ENCODE data around the gene PRC1. TPM values are rescaled to one million over a fixed set of nuclear protein-coding genes. Genes with fewer than 3 reads are reported as not detected.

The PRC1 gene
- total and polyA plus RNA-seq, 3 donors from 2014 or later: 74.3 to 111 (median 104) TPM

DNA sequence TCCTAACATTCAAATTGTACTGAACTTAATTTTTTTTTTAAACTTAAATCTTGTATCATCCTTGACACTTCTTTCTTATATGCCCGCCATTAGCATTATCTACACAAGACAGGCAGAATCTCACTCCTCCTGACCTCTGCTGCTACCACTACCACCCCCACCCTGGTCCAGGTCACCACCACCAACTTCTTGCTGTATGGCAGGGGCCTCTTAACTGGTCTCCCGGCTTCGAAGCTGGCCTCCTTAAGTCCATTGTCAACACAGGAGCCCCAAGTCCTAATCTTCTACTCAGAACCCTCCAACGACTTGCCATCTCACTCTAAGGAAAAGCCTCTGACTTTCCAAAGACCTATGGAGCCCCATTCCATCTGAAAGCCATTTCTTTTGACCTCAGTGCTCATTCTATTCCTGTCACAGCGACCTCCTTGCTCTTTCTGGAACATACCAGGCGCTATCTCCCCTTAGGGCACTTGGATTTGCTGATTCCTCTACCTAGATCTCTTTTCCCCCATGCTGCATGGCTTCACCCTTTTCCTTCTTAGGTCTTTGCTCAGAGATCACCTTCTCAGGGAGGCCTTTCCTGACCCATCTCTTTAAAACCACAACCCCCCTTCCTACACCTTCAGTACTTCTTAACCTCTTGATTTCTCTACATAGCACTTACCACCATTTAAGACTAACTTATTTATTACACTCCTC lies 2.6 kb downstream of the PRC1 start:
- Histone ChIP-seq H3K4me3 (no peak overlapping the region), H3K27me3 (no peaks in the 10 kb centered on the region), H3K36me3 (ENCODE audit: low read depth, missing control alignments) (no peaks in the 10 kb centered on the region), H3K4me1 (peaks cover 7% of the 10 kb centered on the region), H3K27ac (no peak overlapping the region), H3K9me3 (no peaks in the 10 kb centered on the region)
- intact Hi-C loops (cut with DNase I; ENCODE audit: low total_unique reads): no loop called here
- WGBS, 2 donors: 86 to 92% methylated on average over 6 of the region's 6 CpGs
- DNase-seq: no peak
- TF ChIP-seq, protein P1, sequence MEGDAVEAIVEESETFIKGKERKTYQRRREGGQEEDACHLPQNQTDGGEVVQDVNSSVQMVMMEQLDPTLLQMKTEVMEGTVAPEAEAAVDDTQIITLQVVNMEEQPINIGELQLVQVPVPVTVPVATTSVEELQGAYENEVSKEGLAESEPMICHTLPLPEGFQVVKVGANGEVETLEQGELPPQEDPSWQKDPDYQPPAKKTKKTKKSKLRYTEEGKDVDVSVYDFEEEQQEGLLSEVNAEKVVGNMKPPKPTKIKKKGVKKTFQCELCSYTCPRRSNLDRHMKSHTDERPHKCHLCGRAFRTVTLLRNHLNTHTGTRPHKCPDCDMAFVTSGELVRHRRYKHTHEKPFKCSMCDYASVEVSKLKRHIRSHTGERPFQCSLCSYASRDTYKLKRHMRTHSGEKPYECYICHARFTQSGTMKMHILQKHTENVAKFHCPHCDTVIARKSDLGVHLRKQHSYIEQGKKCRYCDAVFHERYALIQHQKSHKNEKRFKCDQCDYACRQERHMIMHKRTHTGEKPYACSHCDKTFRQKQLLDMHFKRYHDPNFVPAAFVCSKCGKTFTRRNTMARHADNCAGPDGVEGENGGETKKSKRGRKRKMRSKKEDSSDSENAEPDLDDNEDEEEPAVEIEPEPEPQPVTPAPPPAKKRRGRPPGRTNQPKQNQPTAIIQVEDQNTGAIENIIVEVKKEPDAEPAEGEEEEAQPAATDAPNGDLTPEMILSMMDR (IDR thresholded peaks at IDR 0.05): no peak
- TF ChIP-seq POLR2A (IDR thresholded peaks at IDR 0.05): no peak

DNA sequence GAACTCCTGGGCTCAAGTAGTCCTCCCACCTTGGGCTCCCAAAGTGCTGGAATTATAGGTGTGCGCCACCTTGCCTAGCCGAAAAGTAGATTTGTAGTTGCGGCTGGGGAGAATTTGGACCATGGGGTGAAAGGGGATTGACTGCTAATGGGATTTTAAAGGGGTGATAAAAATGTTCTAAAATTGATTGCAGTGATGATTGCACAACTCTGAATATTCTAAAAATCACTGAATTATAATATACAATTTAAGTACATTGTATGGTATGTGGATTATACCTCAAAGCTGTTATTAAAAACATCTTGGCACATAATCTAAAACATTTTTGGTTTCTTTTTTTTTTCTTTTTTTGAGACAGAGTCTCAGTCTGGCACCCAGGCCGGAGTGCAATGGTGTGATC lies 3.9 kb downstream of the PRC1 start:
- Histone ChIP-seq H3K4me3 (no peak overlapping the region), H3K36me3 (ENCODE audit: low read depth, missing control alignments) (no peaks in the 10 kb centered on the region), H3K27ac (no peak overlapping the region), H3K4me1 (peaks cover 7% of the 10 kb centered on the region), H3K9me3 (no peaks in the 10 kb centered on the region), H3K27me3 (no peaks in the 10 kb centered on the region)
- DNase-seq: no peak
- no peak for TF ChIP-seq POLR2A (IDR thresholded peaks at IDR 0.05)
- TF ChIP-seq, protein P1 (IDR thresholded peaks at IDR 0.05): no peak
- intact Hi-C loops (cut with DNase I; ENCODE audit: low total_unique reads): no loop called here
- 91 to 98% methylated on average over 4 of the region's 4 CpGs for WGBS, 2 donors

DNA sequence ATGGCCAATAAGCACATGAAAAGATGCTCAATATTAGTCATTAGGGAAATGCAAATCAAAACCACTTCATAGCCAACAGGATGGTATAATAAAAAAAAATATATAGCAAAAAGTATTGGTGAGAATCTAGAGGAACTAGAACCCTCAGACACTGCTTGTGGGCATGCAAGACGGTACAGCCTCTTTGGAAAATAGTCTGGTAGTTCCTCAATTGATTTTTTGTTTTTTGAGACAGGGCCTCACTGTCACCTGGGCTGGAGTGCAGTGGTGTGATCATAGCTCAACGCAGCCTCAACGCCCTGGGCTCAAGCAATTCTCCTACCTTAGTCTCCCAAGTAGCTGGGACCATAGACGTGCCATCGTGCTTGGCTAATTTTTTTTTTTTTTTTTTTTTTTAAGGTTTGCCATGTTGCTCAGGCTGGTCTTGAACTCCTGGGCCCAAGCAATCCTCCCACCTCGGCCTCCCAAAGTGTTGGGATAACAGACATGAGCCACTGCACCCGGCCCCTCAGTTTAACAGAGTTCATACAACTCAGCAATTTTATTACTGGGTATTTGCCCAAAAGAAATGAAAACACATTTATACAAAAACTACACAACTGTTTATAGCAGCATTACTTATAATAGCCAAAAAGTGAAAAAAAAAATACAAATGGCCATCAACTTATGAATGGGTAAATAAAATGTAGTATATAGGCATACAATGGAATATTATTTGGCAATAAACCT lies 5.1 kb downstream of the PRC1 start:
- Histone ChIP-seq H3K36me3 (ENCODE audit: low read depth, missing control alignments) (no peaks in the 10 kb centered on the region), H3K27ac (no peak overlapping the region), H3K4me3 (no peak overlapping the region), H3K27me3 (no peaks in the 10 kb centered on the region), H3K9me3 (no peaks in the 10 kb centered on the region), H3K4me1 (peaks cover 4% of the 10 kb centered on the region)
- WGBS, 2 donors: 83 to 94% methylated on average over 7 of the region's 7 CpGs
- no peak for TF ChIP-seq POLR2A (IDR thresholded peaks at IDR 0.05)
- TF ChIP-seq, protein P1 (IDR thresholded peaks at IDR 0.05): no peak
- no peak for DNase-seq
- intact Hi-C loops (cut with DNase I; ENCODE audit: low total_unique reads): no loop called here

DNA sequence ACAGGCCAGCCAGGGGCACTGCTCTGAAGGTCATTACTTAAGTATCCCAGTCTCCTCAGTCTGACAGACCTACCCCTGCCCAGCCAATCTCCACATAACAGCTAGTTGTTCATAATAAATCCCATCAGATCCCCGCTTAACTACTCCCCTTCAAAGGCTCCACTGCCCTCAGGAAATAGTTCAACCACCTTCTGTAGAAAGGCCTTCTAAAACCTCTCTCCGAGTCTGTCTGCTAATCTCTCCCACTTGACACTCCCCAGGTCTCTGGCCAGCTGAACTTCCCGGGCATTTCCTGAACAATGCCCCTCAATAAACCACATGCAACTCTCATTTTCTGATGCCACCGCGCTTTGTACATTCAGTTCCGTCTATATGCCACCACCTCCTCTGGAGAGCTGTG lies 6.0 kb downstream of the PRC1 start:
- no peak for DNase-seq
- Histone ChIP-seq H3K4me3 (no peak overlapping the region), H3K27me3 (no peaks in the 10 kb centered on the region), H3K27ac (no peak overlapping the region), H3K4me1 (peaks cover under 1% of the 10 kb centered on the region), H3K9me3 (no peaks in the 10 kb centered on the region), H3K36me3 (ENCODE audit: low read depth, missing control alignments) (no peaks in the 10 kb centered on the region)
- TF ChIP-seq, protein P1 (IDR thresholded peaks at IDR 0.05): no peak
- TF ChIP-seq POLR2A (IDR thresholded peaks at IDR 0.05): no peak
- WGBS, 2 donors: 58 to 74% methylated on average over 6 of the region's 6 CpGs
- intact Hi-C loops (cut with DNase I; ENCODE audit: low total_unique reads): no loop called here

All from testis (tissue), 3 donors.